Measurements from ENCODE around the gene CLIP1. TPM values are rescaled to one million over a fixed set of nuclear protein-coding genes. Genes with fewer than 3 reads are reported as not detected.

Gene CLIP1
- total RNA-seq, 1 donor from 2014 or later, result 55.8 TPM

DNA sequence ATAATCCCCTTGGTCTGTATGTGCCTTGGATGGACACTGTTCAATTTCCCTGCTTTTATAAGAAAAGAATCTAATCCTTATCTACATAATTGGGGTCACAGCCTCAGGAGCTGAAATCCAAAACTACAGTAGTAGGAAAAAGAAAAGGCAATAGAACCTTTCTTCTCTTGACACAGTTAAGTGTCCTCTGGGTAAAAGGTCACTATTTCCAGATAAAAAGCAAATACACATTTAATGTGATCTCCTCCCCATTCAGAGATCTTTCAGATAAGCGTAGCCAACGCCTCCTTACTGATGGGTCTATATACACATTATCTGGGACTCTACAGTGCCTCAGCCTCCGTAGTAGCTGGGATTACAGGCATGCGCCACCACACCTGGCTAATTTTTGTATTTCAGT, 73.4 kb downstream of the CLIP1 start:
- TF ChIP-seq, protein P1, sequence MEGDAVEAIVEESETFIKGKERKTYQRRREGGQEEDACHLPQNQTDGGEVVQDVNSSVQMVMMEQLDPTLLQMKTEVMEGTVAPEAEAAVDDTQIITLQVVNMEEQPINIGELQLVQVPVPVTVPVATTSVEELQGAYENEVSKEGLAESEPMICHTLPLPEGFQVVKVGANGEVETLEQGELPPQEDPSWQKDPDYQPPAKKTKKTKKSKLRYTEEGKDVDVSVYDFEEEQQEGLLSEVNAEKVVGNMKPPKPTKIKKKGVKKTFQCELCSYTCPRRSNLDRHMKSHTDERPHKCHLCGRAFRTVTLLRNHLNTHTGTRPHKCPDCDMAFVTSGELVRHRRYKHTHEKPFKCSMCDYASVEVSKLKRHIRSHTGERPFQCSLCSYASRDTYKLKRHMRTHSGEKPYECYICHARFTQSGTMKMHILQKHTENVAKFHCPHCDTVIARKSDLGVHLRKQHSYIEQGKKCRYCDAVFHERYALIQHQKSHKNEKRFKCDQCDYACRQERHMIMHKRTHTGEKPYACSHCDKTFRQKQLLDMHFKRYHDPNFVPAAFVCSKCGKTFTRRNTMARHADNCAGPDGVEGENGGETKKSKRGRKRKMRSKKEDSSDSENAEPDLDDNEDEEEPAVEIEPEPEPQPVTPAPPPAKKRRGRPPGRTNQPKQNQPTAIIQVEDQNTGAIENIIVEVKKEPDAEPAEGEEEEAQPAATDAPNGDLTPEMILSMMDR (conservative IDR thresholded peaks at IDR 0.05), result no peak
- Mint-ChIP-seq H3K27ac (ENCODE audit: unreplicated experiment) (no peak overlapping the region), H3K27me3 (ENCODE audit: low read depth) (no peaks in the 10 kb centered on the region), H3K4me3 (no peak overlapping the region), H3K9me3 (no peaks in the 10 kb centered on the region), H3K36me3 (ENCODE audit: low read depth) (peaks cover 3% of the 10 kb centered on the region), H3K4me1 (no peaks in the 10 kb centered on the region)
- no peak for DNase-seq (ENCODE audit: low read depth, low spot score)

GRCh38 chr12:122348505-122348904, 74.0 kb downstream of the CLIP1 start:
- H3K4me1 Mint-ChIP-seq, result no peaks in the 10 kb centered on the region
- H3K4me3 Mint-ChIP-seq, result no peak overlapping the region
- no peaks in the 10 kb centered on the region for H3K27me3 Mint-ChIP-seq (ENCODE audit: low read depth)

GRCh38 chr12:122346054-122346453, 76.4 kb downstream of the CLIP1 start:
- no peaks in the 10 kb centered on the region for H3K27me3 Mint-ChIP-seq (ENCODE audit: low read depth)
- H3K9me3 Mint-ChIP-seq, result no peaks in the 10 kb centered on the region
- TF ChIP-seq, protein P1 (conservative IDR thresholded peaks at IDR 0.05), result no peak
- H3K4me3 Mint-ChIP-seq, result no peak overlapping the region
- H3K36me3 Mint-ChIP-seq (ENCODE audit: low read depth), result peaks cover 6% of the 10 kb centered on the region
- H3K27ac Mint-ChIP-seq (ENCODE audit: unreplicated experiment), result no peak overlapping the region
- no peaks in the 10 kb centered on the region for H3K4me1 Mint-ChIP-seq
- DNase-seq (ENCODE audit: low read depth, low spot score), result no peak

More at GRCh38 chr12:122348505-122348904, 74.0 kb downstream of the CLIP1 start:
- no peaks in the 10 kb centered on the region for H3K9me3 Mint-ChIP-seq
- peaks cover 4% of the 10 kb centered on the region for H3K36me3 Mint-ChIP-seq (ENCODE audit: low read depth)
- H3K27ac Mint-ChIP-seq (ENCODE audit: unreplicated experiment), result no peak overlapping the region
- TF ChIP-seq, protein P1 (conservative IDR thresholded peaks at IDR 0.05), result no peak
- DNase-seq (ENCODE audit: low read depth, low spot score), result no peak

GRCh38 chr12:122345042-122345441, 77.4 kb downstream of the CLIP1 start:
- Mint-ChIP-seq H3K27me3 (ENCODE audit: low read depth) (no peaks in the 10 kb centered on the region), H3K9me3 (no peaks in the 10 kb centered on the region), H3K27ac (ENCODE audit: unreplicated experiment) (no peak overlapping the region), H3K36me3 (ENCODE audit: low read depth) (peaks cover 8% of the 10 kb centered on the region), H3K4me3 (no peak overlapping the region), H3K4me1 (no peaks in the 10 kb centered on the region)
- DNase-seq (ENCODE audit: low read depth, low spot score), result no peak
- TF ChIP-seq, protein P1 (conservative IDR thresholded peaks at IDR 0.05), result no peak

DNA sequence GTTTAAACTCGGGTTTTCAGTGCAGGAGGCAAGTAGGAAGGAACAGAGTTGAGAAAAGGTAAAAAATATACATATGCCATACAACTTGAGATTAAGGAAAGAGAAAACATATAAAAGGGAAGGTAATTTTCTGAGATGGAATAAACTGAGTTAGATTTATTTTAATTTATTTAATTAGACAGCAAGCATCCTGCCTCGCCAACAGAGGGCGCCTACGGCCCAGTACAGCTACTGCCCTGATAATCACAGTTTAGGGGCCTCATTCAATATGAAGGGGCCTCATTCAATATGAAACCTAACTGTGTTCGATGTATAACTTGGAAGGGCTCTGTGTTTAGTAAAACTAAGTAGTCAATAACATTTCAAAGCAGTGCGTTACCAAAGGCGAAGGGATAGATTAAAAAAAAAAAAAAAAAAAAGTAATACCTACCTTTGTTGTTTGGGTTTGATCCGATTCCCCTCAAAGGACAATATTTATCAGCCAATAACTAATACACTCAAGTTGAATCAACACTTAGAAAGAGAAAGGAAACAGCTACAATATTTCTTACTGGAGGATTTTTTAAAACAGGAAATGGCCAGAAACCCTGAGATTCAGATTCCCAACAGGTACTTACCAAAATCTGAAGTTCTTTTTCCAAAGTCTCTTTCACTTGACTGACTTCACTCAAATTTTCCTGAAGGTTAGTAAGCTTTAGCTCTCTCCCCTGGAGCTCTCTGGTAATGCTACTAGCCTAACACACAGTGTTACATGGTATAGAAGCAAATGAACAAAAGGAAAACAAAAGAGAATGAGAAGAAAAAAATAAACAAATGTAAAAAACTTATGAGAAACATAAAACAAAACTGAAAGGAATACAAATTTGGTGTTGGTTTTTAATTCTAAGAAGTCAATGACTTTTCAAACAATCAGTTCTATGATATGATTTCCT, 86.2 kb downstream of the CLIP1 start:
- H3K36me3 Mint-ChIP-seq (ENCODE audit: low read depth), result peaks cover 5% of the 10 kb centered on the region
- H3K27me3 Mint-ChIP-seq (ENCODE audit: low read depth), result no peaks in the 10 kb centered on the region
- H3K9me3 Mint-ChIP-seq, result no peaks in the 10 kb centered on the region
- peak; percentile 22 for DNase-seq (ENCODE audit: low read depth, low spot score)
- H3K4me3 Mint-ChIP-seq, result no peak overlapping the region
- TF ChIP-seq, protein P1 (conservative IDR thresholded peaks at IDR 0.05), result peak; percentile 75
- no peak overlapping the region for H3K27ac Mint-ChIP-seq (ENCODE audit: unreplicated experiment)
- no peaks in the 10 kb centered on the region for H3K4me1 Mint-ChIP-seq

Data from neural crest cell (in vitro differentiated cells).